H9 (cell line): Measurements from ENCODE around the gene MYO15B. TPM values are rescaled to one million over a fixed set of nuclear protein-coding genes. Genes with fewer than 3 reads are reported as not detected.
A peak's percentile ranks its signal among the peaks of the same experiment; 100 is the strongest.

Experiments
- DNase-seq: peaks from one replicate; pipeline ENCODE4 v3.0.0-alpha.2; 2017
- H2AFZ ChIP-seq: one replicate; pipeline ENCODE4 v1.6.1; 2013; ENCODE audit warnings: mild to moderate bottlenecking, low read length, control low read depth, moderate library complexity
- H2AK5ac ChIP-seq: 2 replicates; pipeline ENCODE4 v1.6.1; 2013; ENCODE audit warnings: low read length, control low read depth, mixed read lengths; ENCODE audit not compliant: insufficient read length
- H2BK120ac ChIP-seq: one replicate; pipeline ENCODE4 v1.6.1; 2013; ENCODE audit warnings: low read depth, mild to moderate bottlenecking, low read length, control low read depth, inconsistent platforms; ENCODE audit not compliant: poor library complexity, severe bottlenecking
- H2BK12ac ChIP-seq: 2 replicates; pipeline ENCODE4 v1.6.1; 2013; ENCODE audit warnings: low read length, control low read depth, mixed read lengths, low read depth; ENCODE audit not compliant: insufficient read length
- H2BK15ac ChIP-seq: 2 replicates; pipeline ENCODE4 v1.6.1; 2013; ENCODE audit warnings: low read depth, low read length, control low read depth
- H2BK20ac ChIP-seq: one replicate; pipeline ENCODE4 v1.6.1; 2013; ENCODE audit warnings: low read depth, mild to moderate bottlenecking, low read length, control low read depth, inconsistent platforms; ENCODE audit not compliant: poor library complexity, severe bottlenecking
- H2BK5ac ChIP-seq: 2 replicates; pipeline ENCODE4 v1.6.1; 2013; ENCODE audit warnings: low read length, control low read depth, mixed read lengths; ENCODE audit not compliant: insufficient read length
- H3K14ac ChIP-seq: 2 replicates; pipeline ENCODE4 v1.6.1; 2013; ENCODE audit warnings: low read length, control low read depth; ENCODE audit not compliant: insufficient read depth
- H3K18ac ChIP-seq: 2 replicates; pipeline ENCODE4 v1.6.1; 2013; ENCODE audit warnings: low read depth, mild to moderate bottlenecking, mixed read lengths, low read length, control low read depth; ENCODE audit not compliant: insufficient read length
- H3K23ac ChIP-seq: 2 replicates; pipeline ENCODE4 v1.6.1; 2013; ENCODE audit warnings: low read length, control low read depth, mixed read lengths, low read depth; ENCODE audit not compliant: insufficient read length
- H3K23me2 ChIP-seq: 2 replicates; pipeline ENCODE4 v1.6.1; 2013; ENCODE audit warnings: low read depth, mild to moderate bottlenecking, mixed read lengths, low read length, control low read depth; ENCODE audit not compliant: insufficient read length, poor library complexity, severe bottlenecking
- H3K27ac ChIP-seq: 2 replicates; pipeline ENCODE4 v1.5.1; 2013; ENCODE audit warnings: low read length, control low read depth, mixed read lengths, low read depth; ENCODE audit not compliant: insufficient read length
- H3K27me3 ChIP-seq: 2 replicates; pipeline ENCODE4 v1.6.1; 2013; ENCODE audit warnings: low read length, control low read depth, inconsistent platforms; ENCODE audit not compliant: insufficient read depth
- H3K4ac ChIP-seq: 2 replicates; pipeline ENCODE4 v1.6.1; 2013; ENCODE audit warnings: low read depth, mild to moderate bottlenecking, control low read depth, inconsistent platforms, low read length, moderate library complexity
- H3K4me1 ChIP-seq: 2 replicates; pipeline ENCODE4 v1.6.1; 2013; ENCODE audit warnings: low read length, control low read depth, inconsistent platforms; ENCODE audit not compliant: insufficient read depth
- H3K4me2 ChIP-seq: 2 replicates; pipeline ENCODE4 v1.6.1; 2013; ENCODE audit warnings: low read length, control low read depth, mixed read lengths; ENCODE audit not compliant: insufficient read length, insufficient read depth
- H3K56ac ChIP-seq: 2 replicates; pipeline ENCODE4 v1.6.1; 2013; ENCODE audit warnings: low read depth, mild to moderate bottlenecking, mixed read lengths, low read length, control low read depth; ENCODE audit not compliant: insufficient read length
- H3K79me1 ChIP-seq: 2 replicates; pipeline ENCODE4 v1.6.1; 2013; ENCODE audit warnings: low read depth, mild to moderate bottlenecking, moderate library complexity, low read length, control low read depth, inconsistent platforms; ENCODE audit not compliant: insufficient read depth, poor library complexity, severe bottlenecking
- H3K79me2 ChIP-seq: 2 replicates; pipeline ENCODE4 v1.6.1; 2013; ENCODE audit warnings: low read length, control low read depth, inconsistent platforms; ENCODE audit not compliant: insufficient read depth
- H3K9ac ChIP-seq: 2 replicates; pipeline ENCODE4 v1.6.1; 2013; ENCODE audit warnings: low read length, control low read depth, mixed read lengths; ENCODE audit not compliant: insufficient read length; ENCODE audit errors: extremely low read depth
- H3K9me3 ChIP-seq: one replicate; pipeline ENCODE4 v1.6.1; 2013; ENCODE audit warnings: low read depth, low read length, inconsistent platforms; ENCODE audit not compliant: control insufficient read depth
- H3T11ph ChIP-seq: one replicate; pipeline ENCODE4 v1.6.1; 2013; ENCODE audit warnings: mild to moderate bottlenecking, low read length, control low read depth, inconsistent platforms
- H4K20me1 ChIP-seq: one replicate; pipeline ENCODE4 v1.6.1; 2013; ENCODE audit not compliant: control insufficient read depth, insufficient read length, insufficient read depth
- H4K5ac ChIP-seq: 2 replicates; pipeline ENCODE4 v1.6.1; 2013; ENCODE audit warnings: low read depth, mild to moderate bottlenecking, mixed read lengths, low read length, control low read depth; ENCODE audit not compliant: insufficient read length
- H4K8ac ChIP-seq: replicated peaks from 2 replicates; pipeline ENCODE4 v1.6.1; 2013; ENCODE audit warnings: low read length, control low read depth, mixed read lengths, low read depth; ENCODE audit not compliant: insufficient read length
- H4K91ac ChIP-seq: 2 replicates; pipeline ENCODE4 v1.6.1; 2013; ENCODE audit warnings: low read depth, mild to moderate bottlenecking, moderate library complexity, mixed read lengths, low read length, control low read depth; ENCODE audit not compliant: insufficient read length
- H3K27ac Mint-ChIP-seq, 3 experiments: 2 replicates in 2 of 3; 3 replicates in 1 of 3; pipeline ENCODE4 v1.8.0; 2020 to 2021; ENCODE audit warnings: mixed read lengths in 3 of 3, mild to moderate bottlenecking in 1 of 3, moderate library complexity in 1 of 3
- H3K27me3 Mint-ChIP-seq: 2 replicates; pipeline ENCODE4 v1.8.0; 2021; ENCODE audit warnings: low read depth, mild to moderate bottlenecking, moderate library complexity, mixed read lengths
- H3K36me3 Mint-ChIP-seq, 3 experiments: 2 replicates in 2 of 3; 3 replicates in 1 of 3; pipeline ENCODE4 v1.8.0; 2020 to 2021; ENCODE audit warnings: low read depth in 3 of 3, mixed read lengths in 3 of 3; ENCODE audit not compliant: insufficient read depth in 1 of 3
- H3K4me1 Mint-ChIP-seq, 2 experiments: 2 replicates each; pipeline ENCODE4 v1.8.0; 2020; ENCODE audit warnings: mixed read lengths in 2 of 2
- H3K4me3 Mint-ChIP-seq, 2 experiments: 2 replicates in 1 of 2; 3 replicates in 1 of 2; pipeline ENCODE4 v1.8.0; 2020 to 2021; ENCODE audit warnings: mild to moderate bottlenecking in 2 of 2, mixed read lengths in 2 of 2, moderate library complexity in 1 of 2
- H3K9me3 Mint-ChIP-seq, 2 experiments: 2 replicates in 1 of 2; 3 replicates in 1 of 2; pipeline ENCODE4 v1.8.0; 2020; ENCODE audit warnings: mild to moderate bottlenecking in 2 of 2, mixed read lengths in 2 of 2, moderate library complexity in 1 of 2
- CTCF ChIP-seq: fragments of 200-600 bp; sonication (generic); conservative IDR thresholded peaks from 3 replicates; pipeline ENCODE4 v1.8.0; 2021; ENCODE audit warnings: antibody characterized with exemption, mild to moderate bottlenecking
- WGBS: extraction: QIAGEN DNeasy Blood & Tissue Kit; methylation state at CpG from one replicate; pipeline ENCODE4 v1.1.7; 2013; ENCODE audit warnings: missing lambda C conversion rate, low lambda C conversion rate, mixed read lengths; ENCODE audit not compliant: insufficient read length; ENCODE audit errors: extremely low coverage; 5-methylcytosine and 5-hydroxymethylcytosine counted together
- total RNA-seq: library from RNA; stranded (reverse); gene quantifications from 2 replicates; pipeline ENCODE4 v1.2.1, GENCODE V29; 2021

MYO15B gene
- total RNA-seq, 1 experiment from 2014 or later: 41.9 TPM

- no peak overlapping the region for H2BK12ac ChIP-seq
- Mint-ChIP-seq H3K27me3 (peaks cover 2% of the 10 kb centered on the region), H3K4me1 (no peaks in the 10 kb centered on the region), H3K27ac (peak overlapping the region in 1 of 3 experiments; percentile 72; a peak in 1 of 7 replicates), H3K36me3 (no peaks in the 10 kb centered on the region), H3K9me3 (no peaks in the 10 kb centered on the region), H3K4me3 (no peak overlapping the region)
- H3T11ph ChIP-seq: no peak overlapping the region
- no peak overlapping the region for H3K9ac ChIP-seq
- H4K91ac ChIP-seq: no peak overlapping the region
- no peak overlapping the region for H2BK15ac ChIP-seq
- H2AFZ ChIP-seq: no peak overlapping the region
- no peaks in the 10 kb centered on the region for H3K79me2 ChIP-seq
- H3K4ac ChIP-seq: no peak overlapping the region
- no peak overlapping the region for H3K4me2 ChIP-seq
- no peak overlapping the region for H3K56ac ChIP-seq
- no peaks in the 10 kb centered on the region for H4K20me1 ChIP-seq
- H2AK5ac ChIP-seq: no peak overlapping the region
- no peak overlapping the region for H2BK20ac ChIP-seq
- no peak overlapping the region for H3K23ac ChIP-seq
- H2BK5ac ChIP-seq: no peak overlapping the region
- H4K5ac ChIP-seq: no peak overlapping the region
- no peak overlapping the region for H2BK120ac ChIP-seq
- no peak for TF ChIP-seq CTCF
- no peak for DNase-seq
- H3K23me2 ChIP-seq: no peaks in the 10 kb centered on the region
- H3K4me1 ChIP-seq: no peaks in the 10 kb centered on the region
- H4K8ac ChIP-seq: no peak overlapping the region
- H3K27ac ChIP-seq: no peak overlapping the region
- no peaks in the 10 kb centered on the region for H3K9me3 ChIP-seq
- no peak overlapping the region for H3K14ac ChIP-seq
- H3K27me3 ChIP-seq: no peaks in the 10 kb centered on the region
- WGBS: no CpG with 5 or more reads among the region's 12 CpGs
- H3K79me1 ChIP-seq: no peaks in the 10 kb centered on the region
- H3K18ac ChIP-seq: no peak overlapping the region
Measured at GRCh38 chr17:75604034-75604695, 16.6 kb downstream of the MYO15B start.
